ENCODE data around the gene ALPG.

DNA sequence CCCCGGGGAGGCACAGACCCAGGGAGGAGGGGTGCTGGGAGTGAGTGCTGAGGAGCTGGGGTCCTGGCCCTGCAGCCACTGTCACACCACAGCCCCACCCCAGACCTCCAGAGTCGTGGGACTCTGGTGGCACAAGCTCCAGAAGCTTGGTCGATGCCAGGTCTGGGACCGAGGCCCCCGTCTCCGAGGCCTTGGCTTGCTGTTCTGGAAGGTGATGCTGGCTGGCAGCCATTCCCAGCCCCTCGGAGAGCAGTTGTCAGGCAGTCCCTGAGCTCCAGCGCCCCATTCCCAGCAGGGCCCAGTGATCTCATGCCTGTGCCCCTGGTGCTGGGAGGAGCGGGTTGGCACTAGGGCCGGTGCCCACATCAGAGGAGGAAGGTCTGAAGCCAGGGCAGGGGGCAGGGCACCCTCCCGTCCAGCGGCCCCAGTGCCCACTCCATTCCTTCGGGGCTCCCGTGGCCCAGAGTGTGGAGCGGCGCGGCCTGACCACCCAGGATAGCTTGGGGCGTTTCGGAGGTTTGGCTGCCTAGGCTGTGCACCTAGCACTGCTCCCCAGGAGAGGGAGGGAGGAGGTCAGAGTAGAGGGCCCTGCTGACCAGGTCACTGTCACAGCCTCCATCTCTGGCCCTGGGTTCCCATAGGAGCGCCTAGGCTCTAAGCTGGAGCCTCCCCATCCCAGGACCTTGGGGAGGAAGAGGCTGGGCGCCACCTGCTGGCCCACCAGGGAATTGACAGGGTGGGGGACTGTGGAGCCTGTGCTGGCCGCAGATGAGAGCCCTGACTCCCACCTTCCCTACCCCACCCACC lies 32.5 kb downstream of the ALPG start:
- TF ChIP-seq, protein P1, sequence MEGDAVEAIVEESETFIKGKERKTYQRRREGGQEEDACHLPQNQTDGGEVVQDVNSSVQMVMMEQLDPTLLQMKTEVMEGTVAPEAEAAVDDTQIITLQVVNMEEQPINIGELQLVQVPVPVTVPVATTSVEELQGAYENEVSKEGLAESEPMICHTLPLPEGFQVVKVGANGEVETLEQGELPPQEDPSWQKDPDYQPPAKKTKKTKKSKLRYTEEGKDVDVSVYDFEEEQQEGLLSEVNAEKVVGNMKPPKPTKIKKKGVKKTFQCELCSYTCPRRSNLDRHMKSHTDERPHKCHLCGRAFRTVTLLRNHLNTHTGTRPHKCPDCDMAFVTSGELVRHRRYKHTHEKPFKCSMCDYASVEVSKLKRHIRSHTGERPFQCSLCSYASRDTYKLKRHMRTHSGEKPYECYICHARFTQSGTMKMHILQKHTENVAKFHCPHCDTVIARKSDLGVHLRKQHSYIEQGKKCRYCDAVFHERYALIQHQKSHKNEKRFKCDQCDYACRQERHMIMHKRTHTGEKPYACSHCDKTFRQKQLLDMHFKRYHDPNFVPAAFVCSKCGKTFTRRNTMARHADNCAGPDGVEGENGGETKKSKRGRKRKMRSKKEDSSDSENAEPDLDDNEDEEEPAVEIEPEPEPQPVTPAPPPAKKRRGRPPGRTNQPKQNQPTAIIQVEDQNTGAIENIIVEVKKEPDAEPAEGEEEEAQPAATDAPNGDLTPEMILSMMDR (IDR thresholded peaks at IDR 0.05), result peak; percentile 54
- TF ChIP-seq EZH2 (IDR thresholded peaks at IDR 0.05), result no peak
